Purkinje cell (primary cell): Measurements from ENCODE around the gene NCLN. TPM values are rescaled to one million over a fixed set of nuclear protein-coding genes. Genes with fewer than 3 reads are reported as not detected.

Experiments used
- polyA plus RNA-seq: library from polyadenylated mRNA; unstranded; fragments of >200 nt; fragmentation: Nextera tagmentation; gene quantifications from 2 replicates; pipeline ENCODE4 v1.2.1, GENCODE V29; 2014

The NCLN gene, protein sequence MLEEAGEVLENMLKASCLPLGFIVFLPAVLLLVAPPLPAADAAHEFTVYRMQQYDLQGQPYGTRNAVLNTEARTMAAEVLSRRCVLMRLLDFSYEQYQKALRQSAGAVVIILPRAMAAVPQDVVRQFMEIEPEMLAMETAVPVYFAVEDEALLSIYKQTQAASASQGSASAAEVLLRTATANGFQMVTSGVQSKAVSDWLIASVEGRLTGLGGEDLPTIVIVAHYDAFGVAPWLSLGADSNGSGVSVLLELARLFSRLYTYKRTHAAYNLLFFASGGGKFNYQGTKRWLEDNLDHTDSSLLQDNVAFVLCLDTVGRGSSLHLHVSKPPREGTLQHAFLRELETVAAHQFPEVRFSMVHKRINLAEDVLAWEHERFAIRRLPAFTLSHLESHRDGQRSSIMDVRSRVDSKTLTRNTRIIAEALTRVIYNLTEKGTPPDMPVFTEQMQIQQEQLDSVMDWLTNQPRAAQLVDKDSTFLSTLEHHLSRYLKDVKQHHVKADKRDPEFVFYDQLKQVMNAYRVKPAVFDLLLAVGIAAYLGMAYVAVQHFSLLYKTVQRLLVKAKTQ
- 19.8 and 27.3 TPM in 2 replicates for polyA plus RNA-seq

DNA sequence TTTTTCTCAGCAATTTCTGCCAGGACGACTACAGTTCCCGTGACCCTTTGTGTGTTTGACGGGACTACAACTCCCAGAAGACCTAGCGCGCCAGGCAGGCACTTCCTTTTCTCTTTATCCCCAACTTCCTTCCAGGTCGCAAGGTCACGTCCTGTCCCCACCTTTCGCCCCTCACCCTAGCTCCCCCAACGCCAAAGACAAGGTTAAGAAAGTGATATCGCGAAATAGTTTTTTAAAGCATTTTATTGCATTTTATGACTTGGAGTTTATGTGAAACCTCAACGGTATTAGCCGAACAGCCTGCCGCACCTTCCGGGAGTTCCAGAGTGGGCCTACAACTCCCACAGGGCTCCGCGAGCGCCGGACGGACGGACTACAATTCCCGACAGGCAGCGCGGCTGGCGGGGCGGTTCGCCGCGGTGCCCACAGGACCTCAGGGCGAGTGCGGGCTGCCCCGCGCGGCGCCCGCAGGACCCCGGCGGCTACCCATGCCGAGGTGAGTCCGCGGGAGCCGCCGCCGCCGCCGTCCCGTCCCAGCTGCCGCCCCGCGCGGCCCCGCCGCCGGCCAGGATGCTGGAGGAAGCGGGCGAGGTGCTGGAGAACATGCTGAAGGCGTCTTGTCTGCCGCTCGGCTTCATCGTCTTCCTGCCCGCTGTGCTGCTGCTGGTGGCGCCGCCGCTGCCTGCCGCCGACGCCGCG is at the start of gene NCLN:
NCLN (plus strand) TSS at position 470 of the 699 bp plus-strand sequence; CDS start at position 571, 101 bp downstream.

DNA sequence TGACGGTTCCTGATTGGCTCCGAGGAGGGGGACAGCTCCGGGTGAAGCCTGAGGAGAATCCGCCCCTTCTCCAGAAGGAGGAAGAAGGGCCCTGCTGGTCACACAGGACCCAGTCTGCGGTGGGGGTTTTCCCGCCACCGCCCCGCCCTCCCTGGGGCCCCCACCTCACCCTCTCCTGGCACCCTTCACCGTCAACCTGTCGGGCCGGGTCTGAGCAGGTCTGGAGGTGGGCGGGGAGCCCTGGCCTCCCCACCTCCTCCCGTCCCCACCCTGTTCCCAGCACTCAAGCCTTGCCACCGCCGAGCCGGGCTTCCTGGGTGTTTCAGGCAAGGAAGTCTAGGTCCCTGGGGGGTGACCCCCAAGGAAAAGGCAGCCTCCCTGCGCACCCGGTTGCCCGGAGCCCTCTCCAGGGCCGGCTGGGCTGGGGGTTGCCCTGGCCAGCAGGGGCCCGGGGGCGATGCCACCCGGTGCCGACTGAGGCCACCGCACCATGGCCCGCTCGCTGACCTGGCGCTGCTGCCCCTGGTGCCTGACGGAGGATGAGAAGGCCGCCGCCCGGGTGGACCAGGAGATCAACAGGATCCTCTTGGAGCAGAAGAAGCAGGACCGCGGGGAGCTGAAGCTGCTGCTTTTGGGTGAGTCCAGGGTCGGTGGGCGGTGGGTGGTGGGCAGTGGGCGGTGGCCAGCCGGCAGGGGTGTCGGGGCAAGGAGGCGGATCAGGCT is 49.6 kb upstream of the NCLN start, which contains the start of gene GNA15:
GNA15 (plus strand) TSS at position 73 of the 723 bp plus-strand sequence; CDS start at position 491, 418 bp downstream.

DNA sequence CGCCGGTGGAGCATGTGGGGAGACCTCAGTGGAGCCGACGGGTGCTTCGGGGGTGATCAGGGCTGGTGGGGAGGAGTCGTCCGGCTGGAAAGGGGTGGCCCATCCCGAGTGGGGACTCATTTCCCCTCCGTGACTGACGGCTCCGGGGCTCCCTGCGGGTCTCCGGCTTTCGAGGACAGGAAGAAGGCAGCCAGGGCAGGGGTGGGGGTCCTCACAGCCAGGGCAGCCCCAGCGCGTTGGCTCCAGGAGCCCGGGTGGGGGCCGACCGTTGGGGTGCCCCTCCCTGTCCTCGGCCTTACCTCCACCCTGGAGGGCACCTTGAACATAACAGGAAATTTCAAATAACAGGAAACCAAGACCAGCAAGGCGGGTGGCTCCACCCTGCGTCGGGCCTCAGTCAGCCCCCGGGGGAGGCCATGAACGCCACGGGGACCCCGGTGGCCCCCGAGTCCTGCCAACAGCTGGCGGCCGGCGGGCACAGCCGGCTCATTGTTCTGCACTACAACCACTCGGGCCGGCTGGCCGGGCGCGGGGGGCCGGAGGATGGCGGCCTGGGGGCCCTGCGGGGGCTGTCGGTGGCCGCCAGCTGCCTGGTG is 7.3 kb upstream of the NCLN start, which contains the start of gene S1PR4:
S1PR4 (plus strand) TSS at position 393 of the 596 bp plus-strand sequence; CDS start at position 417, 24 bp downstream.

DNA sequence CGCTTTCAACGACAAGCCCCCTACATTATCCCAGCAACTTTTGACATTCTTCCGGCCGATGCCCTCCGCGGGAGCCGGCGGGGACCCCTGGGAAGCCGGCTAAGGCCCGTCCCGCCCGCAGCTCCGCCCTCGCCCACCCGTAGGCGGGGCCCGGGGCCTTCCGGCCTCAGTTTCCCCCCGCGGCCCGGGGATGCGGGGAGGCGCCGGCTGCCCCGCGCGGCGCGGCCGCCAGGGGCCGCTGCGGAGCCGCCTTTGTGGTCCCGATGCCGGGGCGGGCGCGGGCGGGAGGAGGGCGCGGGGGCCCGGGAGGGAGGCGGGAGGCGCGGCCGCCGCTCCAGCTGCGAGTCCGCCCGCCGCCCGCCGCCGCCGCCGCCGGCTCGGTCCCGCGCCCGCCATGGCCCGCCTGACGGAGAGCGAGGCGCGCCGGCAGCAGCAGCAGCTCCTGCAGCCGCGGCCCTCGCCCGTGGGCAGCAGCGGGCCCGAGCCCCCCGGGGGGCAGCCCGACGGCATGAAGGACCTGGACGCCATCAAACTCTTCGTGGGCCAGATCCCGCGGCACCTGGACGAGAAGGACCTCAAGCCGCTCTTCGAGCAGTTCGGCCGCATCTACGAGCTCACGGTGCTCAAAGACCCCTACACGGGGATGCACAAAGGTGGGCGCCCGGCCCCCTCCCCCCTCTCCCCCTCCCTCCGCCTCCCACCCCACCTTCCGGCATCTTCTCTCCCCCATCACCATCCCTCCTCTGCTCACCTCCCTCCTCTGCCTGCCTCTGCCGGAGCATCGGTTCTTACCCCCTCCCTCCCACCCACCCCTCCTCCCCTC is 38.8 kb downstream of the NCLN start, which contains the start of gene CELF5:
CELF5 (plus strand) TSS at position 316 of the 823 bp plus-strand sequence; CDS start at position 395, 79 bp downstream.

Other genes with a start within 250 kb of the NCLN start
- 0.81 and 2.7 TPM in 2 replicates for gene ZNF77, start 241.0 kb upstream of the NCLN start, polyA plus RNA-seq
- gene TLE6, start 208.4 kb upstream of the NCLN start, polyA plus RNA-seq, result 1.4 TPM in 1 of 2 replicates, not detected in the other
- 0.21 and 0.98 TPM in 2 replicates for gene TLE2, start 156.7 kb upstream of the NCLN start, polyA plus RNA-seq
- gene TLE5, start 123.4 kb upstream of the NCLN start, polyA plus RNA-seq, result 9.8 and 15.6 TPM in 2 replicates
- gene GNA11, start 91.6 kb upstream of the NCLN start, polyA plus RNA-seq, result 0.42 and 1.0 TPM in 2 replicates
- 0.89 and 0.94 TPM in 2 replicates for gene GNA15, start 49.9 kb upstream of the NCLN start, polyA plus RNA-seq
- not detected in 2 replicates for gene S1PR4, start 7.2 kb upstream of the NCLN start, polyA plus RNA-seq
- gene CELF5, start 38.7 kb downstream of the NCLN start, polyA plus RNA-seq, result 0.15 and 5.7 TPM in 2 replicates
- 1.4 and 5.7 TPM in 2 replicates for gene NFIC, start 180.7 kb downstream of the NCLN start, polyA plus RNA-seq